ENCODE data around the gene GPA33.

The GPA33 gene

DNA sequence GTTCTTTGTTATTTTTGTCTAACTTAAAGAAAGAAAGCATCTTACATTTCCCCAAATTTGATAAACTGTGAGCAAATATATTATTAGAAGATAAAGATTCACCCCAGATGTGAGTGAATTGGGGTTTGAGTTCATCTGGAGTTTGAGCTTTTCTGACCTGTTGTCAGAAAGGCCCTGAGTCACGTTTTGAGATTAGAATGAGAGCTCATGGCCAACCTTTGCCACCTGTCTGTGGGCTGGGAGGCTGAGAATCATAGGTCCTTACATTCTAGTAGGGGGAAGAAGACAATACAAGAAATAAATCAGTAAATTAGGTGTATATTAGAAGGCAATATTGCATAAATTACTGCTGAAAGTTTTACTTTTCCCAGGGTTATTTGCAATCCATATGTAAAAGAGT lies 26.0 kb upstream of the GPA33 start:
- DNase-seq, result no peak

DNA sequence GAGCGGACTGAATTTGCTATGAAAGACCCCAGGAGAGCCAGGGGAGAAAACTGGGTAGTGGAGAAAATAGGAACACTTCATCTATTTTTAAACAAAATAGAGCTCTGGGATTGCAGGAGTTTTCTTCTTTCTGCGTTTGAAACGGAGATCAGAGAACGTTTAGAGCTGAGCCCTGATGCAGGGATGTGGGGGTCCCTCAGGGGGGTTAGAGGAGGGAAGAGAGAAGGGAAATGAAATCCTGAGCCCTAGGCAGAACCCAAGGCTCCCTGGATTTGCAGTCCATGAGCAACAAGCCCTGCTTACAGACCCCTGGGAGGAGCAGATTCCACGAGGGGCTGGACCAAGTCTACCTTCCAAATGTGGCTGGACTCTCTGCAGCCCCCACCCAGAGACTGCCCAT lies 25.5 kb upstream of the GPA33 start:
- DNase-seq, result no peak

DNA sequence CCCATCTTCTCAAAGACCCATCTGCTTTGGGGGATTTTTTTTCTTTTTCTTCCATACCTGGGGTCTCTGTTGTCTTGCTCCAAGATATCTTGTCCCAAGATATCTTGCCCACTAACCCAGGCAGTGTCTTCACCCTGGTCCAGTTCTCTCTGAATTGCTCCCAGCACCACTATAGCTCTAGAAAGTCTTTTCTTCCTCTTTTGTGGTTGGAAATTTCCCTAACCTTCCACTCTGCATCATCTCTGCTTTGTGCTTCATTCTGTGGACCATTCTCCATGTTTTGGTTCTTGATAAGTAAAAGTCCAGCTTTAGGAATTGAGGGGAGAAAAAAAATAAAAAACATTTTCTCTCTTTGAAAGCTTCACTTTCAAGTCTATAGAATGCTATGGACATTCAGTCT lies 24.5 kb upstream of the GPA33 start:
- no peak for DNase-seq

DNA sequence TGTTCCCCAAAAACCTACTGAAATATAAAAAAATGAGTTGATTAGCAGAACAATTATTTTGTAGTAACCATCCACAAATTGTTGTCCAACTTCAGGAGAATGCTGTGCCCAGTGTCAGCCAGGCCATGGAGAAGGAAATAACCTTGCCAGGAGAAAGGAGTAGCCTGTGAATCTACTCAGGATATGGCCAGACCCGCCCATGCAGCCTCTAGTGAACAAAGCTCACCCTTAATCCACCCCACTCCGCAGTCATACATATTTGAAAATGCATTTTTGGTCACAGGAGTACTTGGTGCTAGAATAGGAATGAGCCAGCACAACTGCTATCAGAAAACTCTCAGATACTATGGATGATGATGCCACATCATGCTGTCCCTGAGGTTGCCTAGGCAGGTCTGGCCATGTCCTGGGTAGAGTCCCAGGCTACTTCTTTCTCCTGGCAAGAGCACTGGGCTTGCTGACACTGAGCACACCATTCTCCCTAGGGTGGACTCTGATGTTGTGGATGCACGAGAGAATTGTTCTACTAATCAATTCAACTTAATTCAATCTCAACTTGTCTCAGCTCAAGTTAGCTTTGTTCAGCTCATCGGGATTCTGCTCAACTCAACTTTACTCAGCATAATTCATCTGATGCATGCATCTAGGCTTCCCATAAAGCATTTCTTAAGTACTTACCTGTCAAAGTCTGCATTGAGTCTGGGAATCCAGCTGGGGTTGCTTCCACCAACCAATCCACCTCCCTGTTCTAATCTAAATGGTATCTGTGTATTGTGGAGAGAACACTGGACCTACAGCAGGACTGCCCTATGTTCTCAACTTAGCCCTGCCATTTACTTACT lies 21.9 kb upstream of the GPA33 start:
- DNase-seq, result no peak

DNA sequence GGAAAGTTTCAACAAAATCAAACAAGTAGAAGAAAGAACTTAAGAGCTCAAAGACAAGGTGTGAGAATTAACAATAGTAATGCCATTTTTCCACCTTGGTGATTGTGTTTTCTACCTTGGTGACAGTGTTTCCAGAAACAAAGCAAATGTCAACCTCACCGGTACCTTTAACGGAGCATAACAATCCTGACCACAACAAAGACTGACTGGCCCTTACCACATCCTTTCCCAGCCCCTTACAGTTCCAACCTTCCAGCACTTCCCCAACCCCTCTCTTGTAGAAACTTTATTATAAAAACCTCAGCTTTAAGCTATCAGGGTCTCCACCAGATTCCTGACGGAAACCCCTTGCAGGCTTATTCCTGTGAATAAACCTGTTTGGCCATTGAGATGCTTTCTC lies 20.4 kb upstream of the GPA33 start:
- peak; percentile 37 for DNase-seq

DNA sequence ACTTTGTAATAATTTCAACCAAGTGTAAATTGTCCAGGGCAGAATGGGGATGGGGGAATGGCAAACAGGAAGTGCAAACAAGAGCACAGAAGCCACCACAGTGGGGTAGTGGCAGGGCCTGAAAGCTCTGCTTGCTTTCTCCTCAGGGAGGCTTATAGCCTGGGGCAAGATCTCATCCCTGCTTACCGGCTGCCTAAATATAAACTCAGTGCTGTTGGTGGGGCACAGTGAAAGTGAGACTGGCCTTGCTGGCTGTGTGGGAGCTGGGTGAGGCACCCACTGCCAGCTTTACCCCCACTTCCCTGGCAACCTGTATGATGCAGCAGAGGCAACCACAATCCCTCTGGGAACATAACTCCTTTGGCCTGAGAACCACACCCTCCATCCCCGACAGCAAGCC lies 18.9 kb upstream of the GPA33 start:
- DNase-seq, result peak; percentile 39

DNA sequence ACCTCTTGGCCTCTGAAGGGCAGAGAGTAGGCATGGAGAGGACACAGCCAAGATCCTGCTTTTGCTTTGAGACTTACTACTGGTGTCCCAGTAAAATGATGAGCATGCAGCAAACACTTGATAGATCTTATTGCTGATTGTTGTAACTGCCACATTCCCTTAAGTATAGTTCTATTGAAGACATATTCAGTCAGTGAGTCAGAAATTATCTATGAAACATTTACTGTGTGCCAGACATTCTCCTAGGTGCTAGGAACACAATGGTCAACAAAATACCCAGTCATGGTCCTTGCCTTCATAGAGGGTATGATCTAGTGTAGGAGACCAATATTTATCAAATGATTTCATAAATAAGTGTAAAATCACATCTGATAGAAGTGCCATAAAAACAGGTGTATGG lies 17.3 kb upstream of the GPA33 start:
- no peak for DNase-seq

DNA sequence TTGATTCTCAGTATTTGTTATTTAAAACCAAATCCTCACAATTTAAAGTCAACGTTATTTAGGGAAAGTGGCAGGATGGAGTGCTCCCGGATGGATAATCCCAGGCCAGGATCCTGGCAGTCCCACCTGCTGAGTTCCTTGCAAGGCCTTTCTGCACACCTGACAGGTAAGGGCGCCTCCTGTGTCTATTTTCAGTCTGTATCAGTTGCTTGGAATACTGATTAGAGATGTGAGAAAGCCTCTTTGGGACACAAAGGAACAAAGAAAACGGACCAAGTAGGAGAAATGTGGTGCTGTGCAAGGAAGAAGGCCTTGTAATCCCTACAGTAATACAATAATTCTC lies 15.9 kb upstream of the GPA33 start:
- DNase-seq, result no peak

DNA sequence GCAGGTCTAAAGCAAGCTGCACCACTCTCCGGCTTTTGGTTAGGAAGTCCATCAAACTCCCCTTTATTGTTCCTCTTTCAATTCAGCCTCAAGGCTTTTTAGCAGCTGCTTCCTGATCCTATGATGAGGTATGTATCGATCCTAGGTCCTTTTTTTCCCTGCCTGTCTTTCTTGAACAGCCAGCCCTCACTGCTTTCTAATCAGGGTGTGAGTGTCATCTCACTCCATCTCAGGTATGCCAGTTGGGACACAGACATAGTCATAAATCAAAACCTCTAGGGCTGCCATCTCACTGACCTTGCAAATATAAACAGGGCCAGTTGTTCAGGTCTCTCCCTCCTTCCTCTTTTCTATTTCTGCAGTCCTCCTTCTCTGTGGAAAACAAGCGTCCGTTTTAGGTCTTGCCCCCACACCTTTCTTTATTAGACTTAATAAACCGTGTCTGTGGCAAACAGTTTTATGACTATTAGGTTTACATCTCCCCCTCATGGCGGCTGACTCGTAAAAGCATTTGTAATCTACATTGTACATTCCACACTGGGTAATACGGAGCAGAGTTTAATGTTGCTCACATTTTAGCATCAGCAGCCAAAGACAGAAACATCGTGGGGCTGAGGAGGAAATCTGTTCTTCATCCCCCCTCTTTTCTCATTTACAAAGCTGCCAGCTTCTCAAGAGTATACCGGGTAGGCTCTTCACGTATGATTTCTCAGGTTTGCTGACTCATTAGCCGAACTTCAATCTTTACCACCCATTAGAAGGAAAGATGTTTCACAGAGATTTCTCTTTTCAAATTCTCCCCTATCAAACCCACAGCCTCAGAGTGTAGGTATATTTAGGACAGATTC lies 15.3 kb upstream of the GPA33 start:
- DNase-seq, result no peak

DNA sequence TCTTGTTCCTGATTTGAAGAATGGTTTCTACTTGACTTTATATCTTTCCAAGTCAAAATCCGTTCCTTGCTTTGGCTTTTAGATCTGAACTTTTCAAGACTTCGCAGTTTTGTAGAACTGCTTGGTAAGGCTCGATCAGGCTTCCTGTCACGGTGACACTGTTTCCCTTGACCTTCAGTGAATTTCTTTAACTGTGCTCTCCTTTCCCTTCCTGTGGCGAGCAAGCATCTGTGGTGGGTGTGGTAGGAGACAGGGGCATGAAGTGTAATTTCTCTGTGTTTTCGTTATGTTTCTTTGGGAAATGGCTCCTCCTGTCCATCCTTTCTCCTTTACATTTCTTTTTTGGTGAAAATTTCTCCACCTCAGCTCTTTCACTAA lies 14.1 kb upstream of the GPA33 start:
- DNase-seq, result no peak

DNA sequence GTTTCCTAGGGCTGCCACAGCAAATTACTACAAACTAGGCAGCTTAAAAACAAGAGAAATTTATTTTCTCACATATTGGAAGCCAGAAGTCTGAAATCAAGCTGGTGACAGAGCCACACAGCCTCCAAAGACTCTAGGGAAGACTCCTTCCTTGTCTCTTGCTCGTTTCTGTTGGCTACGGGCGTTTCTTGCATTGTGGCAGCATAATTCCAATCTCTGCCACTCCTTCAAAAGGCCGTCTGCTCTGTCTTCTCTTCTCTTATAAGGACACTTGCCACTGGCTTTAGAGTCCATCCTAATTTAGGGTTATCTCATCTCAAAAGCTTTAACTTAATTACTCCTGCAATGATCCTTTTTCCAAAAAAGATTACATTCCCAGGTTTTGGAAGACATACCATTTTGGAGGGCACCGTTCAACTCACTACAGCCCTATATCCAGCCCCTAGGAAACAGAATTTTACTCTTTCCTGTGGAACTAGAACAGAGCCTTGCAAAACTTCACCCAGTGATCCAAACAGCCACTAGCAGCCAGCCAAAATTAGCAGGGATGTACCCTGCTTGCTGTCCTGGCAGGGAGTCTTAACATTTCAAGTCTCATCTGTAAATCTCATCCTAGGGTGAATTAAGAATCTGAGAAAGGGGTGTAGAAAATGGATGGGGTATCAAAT lies 12.9 kb upstream of the GPA33 start:
- DNase-seq, result no peak

DNA sequence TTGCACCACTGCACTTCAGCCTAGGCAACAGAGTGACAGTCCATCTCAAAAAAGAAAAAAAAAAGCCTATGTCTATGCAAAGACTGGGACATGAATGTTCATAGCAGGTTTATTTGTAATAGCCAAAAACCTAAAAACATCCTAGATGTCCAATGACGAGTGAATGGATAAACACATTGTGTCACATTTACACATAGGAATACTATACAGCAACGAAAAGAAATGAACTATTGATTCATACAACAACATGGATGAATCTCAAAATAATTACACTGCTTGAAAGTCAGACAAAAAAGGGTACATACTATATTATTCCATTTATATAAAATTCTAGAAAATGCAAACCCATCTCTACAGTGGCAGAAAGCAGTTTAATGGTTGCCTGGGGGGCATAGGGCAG lies 11.6 kb upstream of the GPA33 start:
- no peak for DNase-seq

DNA sequence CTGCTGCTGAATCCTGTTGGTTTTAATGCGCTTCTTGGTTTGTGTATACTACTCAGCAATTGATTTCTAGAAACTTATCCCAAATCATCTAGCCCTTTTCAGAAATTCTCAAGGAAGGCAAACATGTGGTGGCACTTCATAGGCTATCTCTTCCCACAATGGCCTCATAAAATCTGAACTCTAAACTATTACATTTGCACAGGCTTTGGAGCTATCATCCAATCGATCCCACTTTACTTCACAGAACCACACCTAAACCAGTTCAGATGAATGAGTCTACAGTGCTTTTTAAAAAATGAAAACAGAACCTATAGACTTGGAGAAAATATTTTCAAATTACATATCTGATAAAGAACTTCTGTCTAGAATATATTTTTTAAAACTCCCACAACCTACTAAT lies 10.6 kb upstream of the GPA33 start:
- DNase-seq, result no peak

DNA sequence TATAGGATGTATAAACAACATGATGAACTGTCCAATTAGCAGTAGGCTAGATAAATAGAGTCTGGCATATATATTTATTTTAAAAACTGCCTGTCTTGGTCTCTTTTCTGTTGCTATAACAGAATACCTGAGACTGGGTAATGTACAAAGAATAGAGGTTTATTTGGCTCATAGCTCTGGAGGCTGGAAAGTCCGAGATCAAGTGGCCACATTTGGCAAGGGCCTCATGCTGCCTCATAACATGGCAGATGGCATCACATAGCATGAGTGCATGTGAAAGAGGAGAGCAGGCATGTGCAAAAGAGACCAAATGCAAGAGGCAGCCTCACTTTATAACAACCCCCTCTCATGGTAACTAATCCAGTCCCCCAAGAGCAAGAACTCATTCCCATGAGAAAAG lies 9.7 kb upstream of the GPA33 start:
- DNase-seq, result no peak

DNA sequence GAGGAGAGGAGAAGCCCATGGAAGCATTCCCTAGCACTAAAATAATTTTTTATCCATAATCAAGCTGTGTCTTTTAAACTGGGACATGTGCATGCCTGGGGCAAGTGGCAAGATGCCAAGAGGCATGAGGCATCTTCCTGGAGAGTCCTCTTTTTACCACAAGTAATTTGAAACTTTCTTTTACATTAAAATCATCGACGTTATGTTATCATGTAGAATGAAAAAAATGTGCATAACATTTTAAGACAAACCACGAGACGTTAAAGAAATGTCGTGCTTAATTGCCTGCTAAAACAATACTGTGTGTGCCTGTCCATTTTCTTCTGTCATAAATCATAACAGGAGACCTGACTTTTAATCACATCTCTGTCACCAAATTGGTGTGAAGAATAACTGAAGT lies 5.2 kb upstream of the GPA33 start:
- DNase-seq, result peak; percentile 53

DNA sequence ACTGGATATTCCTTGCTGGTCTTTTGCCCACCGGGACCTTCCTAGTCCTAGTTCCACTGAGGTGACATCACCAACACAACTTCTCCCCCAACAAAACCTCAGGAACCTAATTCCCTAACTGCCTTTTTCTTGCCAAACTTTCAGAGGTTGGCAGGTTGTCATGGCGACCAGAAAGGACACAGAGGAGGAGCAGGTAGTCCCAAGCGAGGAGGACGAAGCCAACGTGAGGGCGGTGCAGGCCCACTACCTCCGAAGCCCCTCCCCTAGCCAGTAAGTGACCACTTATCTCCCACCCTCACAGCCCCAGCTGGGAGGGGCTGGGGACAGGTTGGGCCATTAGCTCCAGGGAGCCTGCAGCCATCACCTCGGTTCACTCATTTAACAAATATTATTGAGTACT lies 4.5 kb upstream of the GPA33 start:
- DNase-seq, result no peak

DNA sequence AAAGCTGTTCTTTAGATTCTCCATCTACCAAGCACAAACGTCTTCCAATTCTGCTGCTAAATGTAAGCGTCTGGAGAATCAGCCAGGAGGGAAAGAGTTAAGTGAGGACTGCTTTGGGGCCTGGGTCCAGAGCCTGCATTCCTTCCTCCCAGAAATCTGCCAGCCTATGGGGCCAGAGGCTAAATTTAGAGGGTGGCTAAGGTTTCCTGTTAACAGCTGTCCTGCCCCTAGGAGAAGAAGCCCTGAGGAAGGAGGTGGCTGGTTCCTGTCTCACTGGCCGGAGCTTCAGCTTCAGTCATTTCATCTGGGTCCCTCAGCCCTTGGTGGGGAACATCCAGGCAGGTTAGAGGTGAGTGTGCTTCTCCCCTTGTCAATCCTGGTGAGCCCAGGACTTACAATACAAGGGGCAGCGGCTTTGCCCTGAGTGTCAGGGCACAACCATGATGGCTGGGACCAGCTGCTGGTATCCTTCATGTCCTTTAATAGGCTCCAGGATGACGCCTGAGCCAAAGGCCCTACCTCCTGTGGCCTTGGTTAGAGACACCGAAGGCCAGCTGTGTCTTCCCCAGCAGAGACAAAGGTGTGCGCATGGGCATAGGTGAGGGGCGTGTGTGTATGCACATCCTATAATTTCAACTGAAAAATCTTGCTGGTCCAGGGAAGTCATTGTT lies 3.8 kb upstream of the GPA33 start, which contains the start of gene STYXL2:
Gene STYXL2, plus strand, starts transcription at position 230 of the 671 bp plus-strand sequence. CDS start 775 bp downstream, outside the sequence.
- DNase-seq, result no peak

DNA sequence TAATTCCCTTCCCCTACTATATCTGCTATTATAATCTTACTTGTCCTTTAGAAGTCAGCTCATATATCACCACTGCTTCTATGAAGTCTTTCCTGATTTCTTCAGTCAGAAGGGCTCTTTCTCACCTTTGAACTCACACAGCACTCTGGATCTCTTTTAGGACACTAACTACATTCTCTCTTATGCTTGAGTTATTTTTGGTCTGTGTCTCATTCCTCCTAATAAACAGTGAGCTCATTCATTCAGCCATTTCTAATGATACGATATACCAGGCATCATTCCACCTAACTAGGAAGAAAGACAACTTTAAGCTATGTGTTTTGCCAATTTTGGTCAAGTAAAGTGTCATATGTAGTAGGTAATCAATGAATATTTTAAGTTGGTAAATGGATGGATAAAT lies 2.5 kb upstream of the GPA33 start:
- DNase-seq, result no peak

DNA sequence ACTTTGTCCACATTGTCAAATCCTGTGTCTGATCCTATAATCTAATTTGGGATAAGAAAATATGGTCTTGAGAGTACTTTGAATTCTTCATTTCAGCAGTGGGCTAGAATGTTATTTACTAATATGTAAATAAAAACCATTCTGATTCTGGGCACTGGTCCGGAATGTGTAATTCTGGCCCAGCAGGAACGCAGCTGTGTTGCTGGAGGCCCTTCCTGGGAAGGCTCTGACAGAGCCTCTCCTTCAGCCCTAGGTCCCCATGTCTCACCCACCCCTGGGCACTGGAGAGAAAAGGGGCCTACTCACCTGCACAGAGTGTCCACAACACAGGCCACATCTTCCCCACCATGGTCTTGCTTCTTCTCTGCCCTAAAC lies 251 bp downstream of the GPA33 start:
- DNase-seq, result no peak

DNA sequence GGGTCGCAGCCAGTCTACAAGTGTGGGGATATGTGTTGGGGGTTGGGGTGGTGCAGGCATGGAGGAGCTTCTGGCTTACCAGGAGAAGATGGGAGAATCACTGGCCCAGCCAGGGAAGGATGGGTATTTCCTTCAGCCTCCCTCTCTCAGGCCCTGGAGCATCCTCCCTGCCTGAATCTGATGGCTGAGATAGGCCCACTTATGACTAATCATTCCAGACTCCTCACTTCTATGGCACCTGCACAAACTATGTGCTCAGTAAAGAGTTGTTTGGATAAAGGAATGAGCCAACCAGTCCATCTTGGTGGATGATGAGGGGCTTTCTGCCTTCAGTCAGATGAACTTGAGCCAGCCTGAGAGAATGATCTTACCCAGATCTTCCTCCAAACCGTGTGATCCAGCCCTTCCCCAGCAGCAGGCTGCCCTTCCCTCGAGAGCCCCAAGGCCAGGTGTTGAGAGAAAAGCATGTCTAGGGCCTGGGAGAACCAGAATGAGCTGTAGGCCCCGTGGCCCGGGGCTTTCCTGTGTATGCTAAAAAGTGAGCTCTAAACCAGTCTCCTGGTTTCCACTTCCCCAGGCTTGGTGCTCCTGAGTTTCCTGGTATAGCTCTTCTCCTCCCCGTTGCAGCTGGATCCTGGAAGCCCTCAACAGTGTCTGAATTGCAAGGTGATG lies 1.3 kb downstream of the GPA33 start:
- peak; percentile 35 for DNase-seq

DNA sequence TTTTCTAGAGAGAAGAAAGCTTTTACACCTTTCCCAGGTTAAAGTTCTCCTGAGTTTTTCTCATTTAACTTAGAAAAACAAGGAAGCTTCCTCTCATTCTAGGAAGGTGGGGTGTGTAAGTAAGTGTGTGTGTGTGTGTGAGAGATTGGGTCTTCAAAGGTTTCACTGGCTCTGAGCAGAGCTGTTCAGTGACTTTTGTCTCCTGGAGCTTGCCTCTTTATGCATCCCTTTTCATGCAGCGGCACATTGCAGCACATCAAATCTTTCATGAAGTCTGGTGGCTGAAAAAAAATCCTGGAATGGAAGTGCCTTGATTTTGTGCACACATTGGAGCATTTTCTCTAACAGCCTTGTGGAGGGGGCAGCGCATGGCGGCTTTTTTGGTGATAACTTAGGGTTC lies 3.4 kb downstream of the GPA33 start:
- no peak for DNase-seq

DNA sequence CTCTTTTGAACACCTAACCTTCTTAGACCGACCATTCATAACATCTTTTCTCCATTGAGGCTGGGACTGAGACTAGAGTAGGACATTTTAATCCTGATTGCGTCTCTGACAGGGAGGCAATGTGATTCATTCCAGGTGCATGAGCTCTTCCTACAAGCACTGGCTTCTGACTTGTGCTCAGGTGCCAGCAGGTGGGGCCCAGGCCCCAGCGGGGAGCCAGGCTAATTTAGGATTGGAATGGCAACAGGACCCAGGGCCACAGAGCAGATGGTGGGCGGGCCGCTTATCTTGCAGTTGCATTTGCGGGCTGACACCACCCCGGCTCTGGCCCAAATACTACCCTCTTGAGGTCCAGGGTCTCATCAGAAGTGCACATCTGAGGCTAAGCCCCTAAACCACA lies 4.1 kb downstream of the GPA33 start:
- DNase-seq, result no peak

DNA sequence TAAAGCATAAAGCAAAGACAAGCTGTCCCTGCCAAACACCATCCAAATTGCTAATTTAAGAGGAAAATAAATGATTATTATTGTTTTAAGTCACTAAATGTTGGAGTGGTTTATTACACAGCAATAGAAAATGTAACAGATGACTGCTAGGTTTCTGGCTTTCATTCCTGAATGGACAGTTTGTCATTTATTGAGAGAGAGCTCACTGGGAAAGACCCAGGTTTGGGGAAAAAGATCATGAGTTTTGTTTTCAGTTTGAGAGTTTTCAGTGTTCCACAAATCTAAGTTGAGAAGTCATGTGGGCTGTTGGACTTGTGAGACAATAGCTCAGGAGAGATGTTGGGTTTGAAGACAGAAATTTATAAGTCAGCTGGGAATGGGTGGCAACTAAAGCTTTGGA lies 5.4 kb downstream of the GPA33 start:
- no peak for DNase-seq
